ENCODE measurements around the gene EOGT.

DNA sequence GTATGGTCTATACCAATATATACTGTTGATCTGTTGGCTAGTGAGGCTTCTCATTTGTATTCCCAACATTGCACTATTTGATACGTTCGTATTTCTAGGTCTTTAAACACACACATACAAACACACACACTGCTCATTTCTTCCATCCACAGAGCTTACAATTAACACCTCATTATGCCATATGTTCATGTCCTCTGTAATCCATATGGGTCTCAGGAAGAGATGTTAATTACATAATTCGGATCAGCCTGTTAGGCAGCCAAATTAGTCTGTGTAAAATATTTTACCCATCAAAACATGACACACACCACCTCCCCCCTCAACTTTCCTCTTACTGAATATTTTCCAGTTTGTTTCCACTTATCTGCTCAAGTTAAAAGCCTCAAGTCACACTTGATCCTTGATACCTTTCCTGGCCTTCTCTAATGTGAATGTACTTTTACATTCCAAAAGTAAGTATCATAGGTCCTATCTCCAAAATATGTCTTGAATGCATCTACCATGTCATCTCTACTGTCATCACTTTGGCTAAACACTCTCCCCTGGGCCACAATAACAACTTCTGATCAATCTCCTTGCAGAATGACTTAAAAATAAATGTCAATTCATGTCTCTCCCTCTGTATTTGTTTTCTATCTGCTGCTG is 28.2 kb downstream of the EOGT start:
- TF ChIP-seq, protein P1, sequence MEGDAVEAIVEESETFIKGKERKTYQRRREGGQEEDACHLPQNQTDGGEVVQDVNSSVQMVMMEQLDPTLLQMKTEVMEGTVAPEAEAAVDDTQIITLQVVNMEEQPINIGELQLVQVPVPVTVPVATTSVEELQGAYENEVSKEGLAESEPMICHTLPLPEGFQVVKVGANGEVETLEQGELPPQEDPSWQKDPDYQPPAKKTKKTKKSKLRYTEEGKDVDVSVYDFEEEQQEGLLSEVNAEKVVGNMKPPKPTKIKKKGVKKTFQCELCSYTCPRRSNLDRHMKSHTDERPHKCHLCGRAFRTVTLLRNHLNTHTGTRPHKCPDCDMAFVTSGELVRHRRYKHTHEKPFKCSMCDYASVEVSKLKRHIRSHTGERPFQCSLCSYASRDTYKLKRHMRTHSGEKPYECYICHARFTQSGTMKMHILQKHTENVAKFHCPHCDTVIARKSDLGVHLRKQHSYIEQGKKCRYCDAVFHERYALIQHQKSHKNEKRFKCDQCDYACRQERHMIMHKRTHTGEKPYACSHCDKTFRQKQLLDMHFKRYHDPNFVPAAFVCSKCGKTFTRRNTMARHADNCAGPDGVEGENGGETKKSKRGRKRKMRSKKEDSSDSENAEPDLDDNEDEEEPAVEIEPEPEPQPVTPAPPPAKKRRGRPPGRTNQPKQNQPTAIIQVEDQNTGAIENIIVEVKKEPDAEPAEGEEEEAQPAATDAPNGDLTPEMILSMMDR (conservative IDR thresholded peaks at IDR 0.05; ENCODE audit: low read length), result no peak
- TF ChIP-seq EZH2phosphoT487 (IDR thresholded peaks at IDR 0.05; ENCODE audit: borderline replicate concordance, low read depth, low read length), result no peak
